SK-N-MC (cell line): ENCODE data around the gene MRPL39.

Experiments
- EZH2 ChIP-seq: fragments of 200-600 bp; sonication (generic); IDR thresholded peaks from one replicate; pipeline ENCODE4 v1.6.1; 2017; ENCODE audit warnings: antibody characterized with exemption
- POLR2AphosphoS5 ChIP-seq: IDR thresholded peaks from 2 replicates; pipeline ENCODE4 v1.6.1; 2012; ENCODE audit warnings: mild to moderate bottlenecking, low read depth, low read length, borderline replicate concordance

GRCh38 chr21:25632296-25632695, 25.0 kb upstream of the MRPL39 start:
- TF ChIP-seq EZH2: no peak
- TF ChIP-seq POLR2AphosphoS5: no peak
